HG03196 (cell line): ENCODE measurements around the gene AOPEP.

Experiments used
- ATAC-seq: cut with Tn5 transposase; IDR thresholded peaks from one replicate; pipeline ENCODE4 v1.9.1; 2021; ENCODE audit not compliant: unreplicated experiment

Gene AOPEP

GRCh38 chr9:95127249-95128176 lies 401.0 kb downstream of the AOPEP start:
- ATAC-seq = no peak

- ATAC-seq = no peak
Observed at GRCh38 chr9:95128177-95128524, 401.7 kb downstream of the AOPEP start.

GRCh38 chr9:95129476-95130291 lies 403.2 kb downstream of the AOPEP start:
- ATAC-seq = no peak

- no peak for ATAC-seq
Observed at GRCh38 chr9:95130484-95130883, 404.0 kb downstream of the AOPEP start.

- ATAC-seq = no peak
Observed at GRCh38 chr9:95131023-95131943, 404.8 kb downstream of the AOPEP start.

- ATAC-seq = no peak
Observed at GRCh38 chr9:95132366-95133324, 406.1 kb downstream of the AOPEP start.

- ATAC-seq = no peak
Observed at GRCh38 chr9:95133325-95133705, 406.8 kb downstream of the AOPEP start.

GRCh38 chr9:95134457-95134881 lies 408.0 kb downstream of the AOPEP start:
- ATAC-seq = no peak

- no peak for ATAC-seq
Observed at GRCh38 chr9:95135756-95136155, 409.3 kb downstream of the AOPEP start.
